Measurements from ENCODE around the gene GPR12.

GPR12 gene, protein sequence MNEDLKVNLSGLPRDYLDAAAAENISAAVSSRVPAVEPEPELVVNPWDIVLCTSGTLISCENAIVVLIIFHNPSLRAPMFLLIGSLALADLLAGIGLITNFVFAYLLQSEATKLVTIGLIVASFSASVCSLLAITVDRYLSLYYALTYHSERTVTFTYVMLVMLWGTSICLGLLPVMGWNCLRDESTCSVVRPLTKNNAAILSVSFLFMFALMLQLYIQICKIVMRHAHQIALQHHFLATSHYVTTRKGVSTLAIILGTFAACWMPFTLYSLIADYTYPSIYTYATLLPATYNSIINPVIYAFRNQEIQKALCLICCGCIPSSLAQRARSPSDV

DNA sequence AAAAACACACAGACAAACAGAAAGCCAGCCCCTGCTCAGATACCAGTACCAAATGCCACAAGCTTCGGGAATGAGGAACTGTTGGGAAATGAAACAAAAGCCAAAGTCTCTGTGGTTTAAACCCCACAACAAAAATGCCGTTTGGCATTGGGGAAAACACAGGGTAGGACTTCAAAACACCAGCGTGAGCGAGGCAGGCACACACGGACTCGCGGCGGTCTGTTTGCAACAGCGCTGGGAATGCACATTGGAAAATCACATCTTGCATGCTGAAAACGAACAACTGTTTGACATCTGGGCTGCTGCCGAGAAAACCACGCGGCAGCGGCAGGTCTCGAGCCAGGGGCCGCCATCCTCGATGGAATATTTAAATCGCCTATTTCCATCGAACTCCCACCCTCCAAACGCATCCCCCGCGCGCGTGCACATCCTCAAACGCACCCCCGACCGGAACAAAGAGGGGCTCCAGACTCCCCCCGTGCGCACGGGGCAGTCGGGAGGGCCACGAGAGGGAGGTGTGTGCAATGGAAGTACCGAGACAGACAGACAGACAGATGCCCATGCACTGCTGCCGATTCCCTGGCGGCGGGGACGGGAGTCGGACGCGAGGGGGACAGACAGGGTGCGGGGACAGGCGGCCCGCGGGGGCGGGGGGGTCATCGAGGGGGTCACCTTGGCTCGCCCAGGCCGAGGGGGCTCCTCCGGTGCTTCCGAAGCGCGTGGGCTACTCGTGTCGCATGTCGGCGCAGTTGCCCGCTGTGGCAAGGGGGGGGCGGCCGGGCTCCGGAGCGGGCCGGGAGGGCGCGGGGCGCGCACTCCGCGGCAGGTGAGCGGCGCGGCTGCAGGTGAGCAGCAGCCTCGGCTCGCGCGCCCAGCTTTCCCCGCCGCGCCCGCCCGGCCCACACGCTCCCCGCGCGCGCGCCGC, at the start of gene GPR12:
Gene GPR12, minus strand, starts transcription at position 880 of the 925 bp plus-strand sequence. CDS start 959 bp downstream, outside the sequence.
- no peak for DNase-seq

DNA sequence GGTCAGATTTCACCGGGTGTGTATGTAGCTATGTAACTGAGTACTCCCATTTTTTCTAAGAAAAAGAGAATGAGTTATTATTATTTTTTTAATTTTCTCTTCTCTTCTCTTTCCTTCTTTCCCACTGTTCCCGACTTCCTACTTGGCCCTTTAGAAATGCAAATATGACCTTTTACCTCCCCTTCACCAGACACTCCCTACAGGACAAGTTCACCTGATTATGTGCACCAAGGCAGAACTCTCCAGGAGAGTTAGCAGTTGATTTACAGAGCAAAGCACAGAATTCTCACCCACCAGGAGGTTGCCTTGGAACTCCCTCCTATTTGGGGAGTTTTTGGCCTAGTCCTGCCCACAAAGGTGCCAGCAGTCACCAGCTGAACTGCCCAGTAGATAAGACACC, 49.5 kb upstream of the GPR12 start:
- DNase-seq, result no peak

DNA sequence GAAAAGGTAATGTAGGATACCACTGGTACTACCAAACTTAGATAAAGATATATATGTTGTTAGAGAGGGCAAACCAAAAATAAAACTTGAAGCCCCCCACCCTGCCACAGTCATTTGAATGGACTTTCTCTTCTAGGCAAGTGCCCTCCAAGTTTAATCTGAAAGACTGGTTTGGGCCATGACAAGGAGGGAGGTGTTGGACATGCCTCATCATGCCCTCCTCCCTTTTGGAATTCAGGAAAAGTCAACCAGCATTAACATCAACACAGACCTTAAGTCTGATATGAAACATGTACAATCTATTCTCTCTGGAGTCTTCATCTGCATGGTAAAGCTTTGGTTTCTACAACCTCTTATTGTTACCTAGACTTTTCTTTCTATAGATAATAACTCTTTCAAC, 46.3 kb upstream of the GPR12 start:
- no peak for DNase-seq

DNA sequence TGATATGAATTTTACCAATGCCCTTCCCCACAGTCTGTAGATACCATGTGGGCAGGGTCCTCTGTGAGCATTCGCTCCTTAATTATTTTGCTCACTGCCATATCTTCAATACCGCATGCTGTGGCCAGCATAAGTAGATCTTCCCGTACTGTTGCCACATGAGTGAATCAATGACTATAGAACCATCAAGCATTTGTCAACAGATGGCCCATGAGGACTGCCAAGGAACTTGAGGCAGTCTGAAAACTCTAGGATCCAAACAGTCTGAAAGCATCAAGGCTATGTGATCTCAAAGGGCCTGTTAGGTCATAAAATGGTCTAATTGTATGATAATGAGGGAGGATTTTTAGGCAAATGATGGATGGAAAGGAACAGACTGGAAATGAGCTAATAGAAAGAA, 27.4 kb upstream of the GPR12 start:
- DNase-seq, result no peak

DNA sequence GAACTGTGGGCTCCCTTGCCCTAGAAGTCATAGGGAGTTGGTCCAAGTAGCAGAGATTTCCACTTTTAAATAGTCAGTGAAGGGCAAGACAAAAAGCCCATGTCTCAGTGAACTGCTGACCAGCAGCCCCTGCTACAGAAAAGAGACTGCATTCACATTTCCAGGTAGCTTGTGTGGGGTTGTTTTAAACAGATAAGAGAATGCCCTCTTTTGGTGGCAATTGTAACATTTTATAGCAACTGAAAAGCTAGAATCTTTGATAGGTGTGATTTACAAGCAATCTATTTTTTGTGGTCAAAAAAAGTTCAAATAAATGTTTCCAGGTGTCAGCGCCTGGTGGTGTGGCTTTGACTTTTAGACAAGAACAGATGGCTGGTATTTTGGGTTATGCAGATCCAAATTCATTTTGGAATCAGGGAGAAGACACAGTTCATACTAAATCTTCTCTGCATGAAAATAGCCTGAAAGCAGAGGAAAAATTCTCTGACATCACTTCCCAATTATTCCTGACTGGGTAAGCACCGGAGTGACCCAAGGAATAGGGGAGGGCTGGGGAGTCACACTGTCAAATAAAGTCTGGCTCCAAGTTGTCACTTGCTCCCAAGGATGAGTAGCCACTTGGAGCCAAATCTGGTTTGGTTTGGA, 26.2 kb upstream of the GPR12 start:
- DNase-seq, result no peak

DNA sequence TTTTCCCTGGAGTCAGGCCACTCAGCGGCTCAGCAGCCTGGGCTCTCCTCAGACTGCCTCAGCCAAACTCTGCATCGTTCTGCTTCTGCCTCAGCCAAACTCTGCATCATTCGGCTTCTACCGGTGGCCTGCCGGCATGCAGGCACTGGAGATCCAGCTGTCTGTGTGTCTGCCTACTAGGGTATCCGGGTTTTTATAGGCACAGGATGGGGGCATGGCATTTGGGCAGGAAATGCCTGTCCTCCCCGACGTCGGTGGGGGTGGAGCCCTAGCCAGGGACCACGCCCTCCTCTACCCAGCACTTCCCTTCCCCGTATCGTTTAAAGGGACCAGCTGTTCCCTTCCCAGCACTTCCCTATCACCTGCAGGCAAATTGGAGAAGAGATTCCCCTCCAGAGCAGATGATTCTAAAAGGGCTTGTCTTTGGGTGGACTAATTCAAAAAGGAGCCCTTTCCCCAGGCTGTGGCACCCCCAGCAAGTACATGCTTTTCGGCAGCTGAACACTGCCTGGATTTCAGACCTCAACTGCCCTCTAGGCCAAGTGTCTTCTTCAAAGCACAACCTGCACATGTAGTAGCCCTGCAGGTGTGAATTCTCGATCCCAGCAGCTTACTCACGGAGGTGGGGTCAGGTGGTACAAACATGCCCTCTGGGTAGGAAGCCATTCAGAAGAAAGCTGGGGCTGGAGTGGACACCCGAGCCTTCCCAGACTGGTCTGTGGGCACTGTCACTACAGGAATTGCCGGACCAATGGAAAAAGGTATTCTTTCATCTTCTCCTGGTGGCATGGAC, 25.4 kb upstream of the GPR12 start:
- DNase-seq, result peak; percentile 37

DNA sequence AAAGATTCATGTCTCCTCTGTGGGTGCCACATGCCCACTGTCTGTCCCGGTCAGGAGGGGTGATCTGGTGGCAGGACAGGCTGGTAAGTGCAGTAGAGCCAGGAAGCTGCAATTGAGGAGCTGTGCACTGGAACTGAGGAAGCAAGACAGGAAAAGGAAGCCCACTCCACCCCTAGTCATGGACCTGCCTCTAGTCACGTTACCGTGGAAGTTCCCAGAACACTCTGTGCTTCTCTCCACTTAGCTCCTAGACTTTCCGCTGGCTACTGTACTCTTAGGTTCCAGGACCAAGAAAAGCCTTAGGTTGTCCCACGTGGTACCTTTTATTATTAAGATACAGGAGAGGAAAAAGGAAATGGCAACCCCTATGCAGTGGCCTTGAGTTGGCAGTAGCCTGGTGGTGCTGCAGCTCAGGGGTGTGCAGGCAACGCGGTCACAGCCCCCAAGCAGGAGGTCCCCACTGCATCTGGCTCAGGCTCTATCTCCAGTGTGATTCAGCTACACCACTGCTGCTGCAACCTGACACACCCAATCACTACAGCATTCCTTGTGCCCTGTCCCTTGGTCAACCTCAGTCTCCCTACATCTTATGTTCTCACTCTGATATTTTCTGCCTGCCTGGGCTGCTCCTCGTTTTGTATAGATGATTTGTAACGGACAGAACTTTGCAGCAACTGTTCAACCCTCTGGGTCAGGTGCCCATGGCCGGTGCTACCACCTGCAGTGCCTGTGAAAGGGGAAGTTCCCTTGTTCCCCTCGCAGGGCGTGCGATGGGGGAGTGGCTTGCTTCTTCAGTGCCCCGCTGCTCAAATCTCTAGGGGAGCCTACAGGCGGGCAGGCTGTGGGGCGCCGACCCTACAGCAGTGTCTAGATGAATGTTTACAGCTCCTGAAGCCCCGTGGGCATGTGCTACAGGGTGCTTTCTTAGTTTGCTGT, 24.4 kb upstream of the GPR12 start:
- DNase-seq, result peak; percentile 2

DNA sequence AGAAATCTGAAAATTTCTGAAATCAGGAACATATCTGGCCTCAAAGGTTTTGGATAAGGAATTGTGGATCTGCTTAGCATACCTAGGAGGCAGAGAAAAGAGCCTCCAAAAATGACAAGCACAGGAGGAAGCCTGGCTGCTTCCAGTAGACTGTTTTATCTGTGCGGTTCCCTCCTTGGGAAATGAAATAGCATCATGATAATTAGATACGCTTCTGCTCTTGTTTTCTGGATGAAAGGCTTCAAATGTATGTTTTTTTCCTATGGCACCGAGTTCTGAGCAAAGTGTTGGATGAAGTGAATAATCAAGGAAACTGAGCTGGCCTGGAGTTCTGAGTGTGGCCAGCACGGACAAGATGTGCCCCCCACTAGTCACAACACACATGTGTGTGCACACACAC, 19.8 kb upstream of the GPR12 start:
- no peak for DNase-seq

DNA sequence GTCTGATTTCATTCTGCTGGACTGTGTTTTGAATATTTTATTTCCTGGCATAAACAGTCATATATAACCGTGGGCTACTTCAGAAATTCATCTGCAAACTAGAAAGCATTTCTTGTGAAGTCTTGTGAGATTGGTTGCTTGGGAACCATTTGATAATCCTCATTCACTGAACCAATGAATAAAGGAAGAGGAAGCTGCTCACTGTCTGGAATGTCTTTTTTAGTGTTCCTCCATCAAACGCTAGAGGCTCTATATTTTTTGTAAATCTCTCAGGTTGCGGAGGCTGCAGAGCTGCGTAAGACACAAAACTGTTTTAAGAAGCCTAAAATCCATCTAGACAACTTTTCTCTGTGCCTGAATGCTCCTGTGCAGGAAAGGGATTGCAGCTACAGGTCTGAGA, 18.7 kb upstream of the GPR12 start:
- DNase-seq, result no peak

DNA sequence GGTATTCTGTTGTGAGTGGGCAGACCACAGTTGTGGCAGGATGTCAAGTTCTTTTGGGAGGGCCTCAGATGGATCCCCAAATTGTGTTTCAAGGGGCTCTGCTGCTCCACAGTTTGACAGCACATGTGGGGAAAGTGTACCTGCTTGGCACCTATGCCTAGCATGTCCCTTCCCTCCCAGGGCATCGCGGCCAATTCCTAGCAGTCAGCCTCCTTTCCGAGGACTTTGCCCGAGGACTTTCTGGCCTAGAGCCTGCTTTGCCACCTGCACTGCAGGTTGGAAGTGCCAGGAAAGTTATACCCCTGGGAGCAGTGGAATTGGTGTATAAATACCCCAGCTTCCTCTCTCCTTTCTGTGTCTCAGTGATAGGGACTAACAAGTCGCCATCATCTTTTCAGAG, 11.9 kb upstream of the GPR12 start:
- DNase-seq, result no peak

DNA sequence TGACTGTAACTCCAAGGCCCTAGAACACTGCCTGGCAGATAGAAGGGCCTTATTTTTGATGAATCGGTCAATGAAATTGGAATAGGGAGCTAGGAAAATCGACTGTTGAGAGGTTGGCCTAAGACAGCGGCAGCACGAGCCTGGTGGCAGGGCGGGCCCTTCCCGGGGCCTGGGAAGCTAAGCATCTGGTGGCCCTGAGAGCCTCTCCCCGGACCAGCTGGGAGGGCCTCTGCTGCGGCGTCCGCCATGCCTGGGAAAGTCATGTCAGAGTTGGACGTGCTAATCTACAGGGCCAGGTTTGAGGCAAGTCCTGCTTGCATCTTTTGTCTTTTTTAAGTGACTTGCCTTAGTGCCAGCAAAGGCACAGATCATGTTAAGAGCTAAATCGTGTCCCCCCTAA, 11.2 kb upstream of the GPR12 start:
- DNase-seq, result no peak

DNA sequence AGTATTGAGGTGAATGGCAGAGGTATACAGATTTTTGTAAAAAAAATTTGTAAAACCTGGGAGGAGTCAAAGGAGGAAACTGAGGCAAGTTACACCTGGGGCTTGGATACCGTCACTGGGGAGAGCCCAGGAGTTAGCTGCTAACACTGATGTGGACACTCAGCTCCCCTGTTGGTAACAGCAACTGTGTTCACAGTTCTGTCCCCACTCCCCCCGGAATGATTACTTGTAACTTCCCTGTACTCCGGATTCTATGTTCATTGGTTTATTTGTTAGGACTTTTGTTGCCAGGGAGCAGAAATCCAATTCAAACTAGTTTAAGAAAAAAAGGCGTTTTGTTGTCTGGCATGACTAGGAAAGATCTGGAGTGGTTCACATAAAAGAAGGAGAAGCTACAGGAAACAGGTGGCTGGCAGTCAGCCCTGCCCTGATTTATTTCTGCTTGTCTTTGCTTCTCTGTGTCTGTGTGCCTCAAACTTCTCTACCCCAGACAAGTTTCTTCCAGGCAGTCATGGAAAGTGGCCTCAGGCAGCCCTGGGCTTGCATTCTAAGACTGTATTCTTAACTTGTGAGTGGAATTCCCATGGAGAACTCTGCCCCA, 2.3 kb upstream of the GPR12 start:
- no peak for DNase-seq

DNA sequence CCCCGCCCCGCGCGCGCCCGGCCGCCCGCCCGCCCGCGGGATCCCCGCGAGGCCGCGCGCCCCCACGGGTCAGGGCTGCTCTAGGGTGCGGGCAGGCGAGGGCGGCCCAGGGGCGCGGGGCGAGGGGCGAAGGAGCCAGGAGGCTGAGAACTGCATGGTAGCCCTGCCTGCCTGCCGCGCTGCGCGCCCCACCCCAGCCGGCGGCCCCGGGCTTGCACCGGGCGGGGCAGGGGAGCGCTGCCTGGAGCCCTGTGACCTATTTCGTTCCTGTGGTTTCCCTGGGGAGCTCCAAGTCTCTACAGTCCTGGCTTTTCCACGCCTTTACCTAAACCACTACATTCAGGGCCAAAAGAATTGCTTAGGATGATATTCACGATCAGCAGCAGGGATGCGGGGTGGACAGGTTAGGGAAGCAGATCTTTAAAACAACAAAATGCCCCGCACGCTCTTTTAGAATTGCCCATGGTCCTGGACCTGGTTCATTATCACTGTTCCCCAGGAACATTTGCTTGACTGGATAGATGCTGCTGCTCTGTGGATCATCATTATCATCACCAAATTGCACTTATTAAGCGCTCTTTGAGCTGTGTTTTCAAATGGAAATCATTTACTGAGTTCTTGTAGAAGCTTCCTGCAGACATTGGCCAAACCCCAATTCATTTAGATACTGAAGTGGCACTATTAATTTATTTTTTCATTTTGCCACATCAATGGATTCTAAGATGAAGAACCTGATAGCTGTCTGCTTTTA, 421 bp upstream of the GPR12 start:
- DNase-seq, result no peak

DNA sequence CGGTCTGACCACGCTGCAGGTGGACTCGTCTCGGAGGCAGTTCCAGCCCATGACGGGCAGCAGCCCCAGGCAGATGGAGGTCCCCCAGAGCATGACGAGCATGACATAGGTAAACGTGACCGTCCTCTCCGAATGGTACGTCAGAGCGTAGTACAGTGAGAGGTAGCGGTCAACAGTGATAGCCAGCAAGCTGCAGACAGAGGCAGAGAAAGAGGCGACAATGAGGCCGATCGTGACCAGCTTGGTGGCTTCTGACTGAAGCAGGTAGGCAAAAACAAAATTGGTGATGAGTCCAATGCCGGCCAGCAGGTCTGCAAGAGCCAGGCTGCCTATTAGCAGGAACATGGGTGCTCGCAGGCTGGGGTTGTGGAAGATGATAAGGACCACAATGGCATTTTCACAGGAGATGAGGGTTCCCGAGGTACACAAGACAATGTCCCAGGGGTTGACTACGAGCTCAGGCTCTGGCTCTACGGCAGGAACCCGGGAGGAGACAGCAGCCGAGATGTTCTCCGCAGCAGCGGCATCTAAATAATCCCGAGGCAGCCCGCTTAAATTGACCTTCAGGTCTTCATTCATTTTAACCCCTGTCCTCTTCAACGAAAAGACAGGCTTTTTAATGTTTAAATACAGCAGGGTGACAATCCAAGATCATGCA, 1.2 kb downstream of the GPR12 start:
- DNase-seq, result no peak

DNA sequence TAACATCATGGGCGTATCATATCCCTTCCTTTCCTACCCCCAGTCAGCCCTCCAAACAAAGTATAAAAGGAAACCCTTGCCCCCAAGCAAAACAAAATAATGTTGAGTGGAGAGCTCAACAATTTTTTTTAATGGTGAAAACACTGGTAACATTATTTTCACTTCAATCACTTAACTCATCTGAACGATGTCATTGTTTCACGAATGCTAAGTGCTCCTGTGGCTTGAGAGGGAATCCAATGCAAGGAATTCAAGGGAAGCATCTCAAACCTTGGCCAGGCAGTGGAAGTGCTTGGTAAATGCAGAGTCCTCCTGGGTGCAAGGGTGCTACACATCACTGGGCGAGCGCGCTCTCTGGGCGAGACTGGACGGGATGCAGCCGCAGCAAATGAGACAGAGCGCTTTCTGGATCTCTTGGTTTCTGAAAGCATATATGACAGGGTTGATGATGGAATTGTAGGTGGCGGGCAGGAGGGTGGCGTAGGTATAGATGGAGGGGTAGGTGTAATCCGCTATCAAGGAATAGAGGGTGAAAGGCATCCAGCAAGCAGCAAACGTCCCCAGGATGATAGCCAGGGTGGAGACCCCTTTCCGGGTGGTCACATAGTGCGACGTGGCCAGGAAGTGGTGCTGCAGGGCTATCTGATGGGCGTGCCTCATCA, 2.0 kb downstream of the GPR12 start:
- no peak for DNase-seq

DNA sequence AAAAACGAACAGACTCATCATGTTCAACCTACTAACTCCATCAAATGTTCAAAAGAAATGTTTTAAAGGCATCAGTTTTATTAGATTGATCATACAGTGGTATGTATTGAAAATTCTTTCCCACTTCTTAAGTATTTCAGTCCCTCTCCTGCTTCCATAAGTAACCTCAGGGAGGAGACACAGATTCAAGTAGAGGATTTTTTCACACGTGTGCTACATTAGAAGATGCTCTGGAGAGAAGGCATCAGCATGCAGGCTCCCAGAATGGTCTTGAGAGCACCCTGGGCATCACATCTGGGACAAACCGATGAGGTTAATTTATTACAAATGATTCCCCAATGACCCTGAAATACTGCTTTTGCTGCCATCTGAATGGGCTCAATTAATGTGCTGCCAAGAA, 3.6 kb downstream of the GPR12 start:
- no peak for DNase-seq

DNA sequence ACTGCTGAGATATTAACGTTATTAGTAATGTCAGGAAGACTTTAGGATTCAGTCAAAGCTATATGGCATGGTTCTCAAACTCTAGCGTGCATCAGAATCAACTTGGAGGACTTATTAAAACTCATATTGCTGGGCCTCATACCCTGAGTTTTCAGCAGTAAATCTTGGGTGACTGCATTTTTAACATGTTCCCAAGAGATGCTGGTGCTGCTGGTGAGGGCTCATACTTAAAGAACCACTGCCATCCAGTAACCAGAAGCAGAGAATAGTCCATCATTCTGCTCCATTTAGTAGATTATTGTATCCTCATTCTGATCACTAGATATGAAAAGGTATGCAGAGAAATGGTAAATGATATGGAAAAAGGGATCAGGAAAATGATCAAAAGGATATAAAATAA, 7.9 kb downstream of the GPR12 start:
- DNase-seq, result no peak

DNA sequence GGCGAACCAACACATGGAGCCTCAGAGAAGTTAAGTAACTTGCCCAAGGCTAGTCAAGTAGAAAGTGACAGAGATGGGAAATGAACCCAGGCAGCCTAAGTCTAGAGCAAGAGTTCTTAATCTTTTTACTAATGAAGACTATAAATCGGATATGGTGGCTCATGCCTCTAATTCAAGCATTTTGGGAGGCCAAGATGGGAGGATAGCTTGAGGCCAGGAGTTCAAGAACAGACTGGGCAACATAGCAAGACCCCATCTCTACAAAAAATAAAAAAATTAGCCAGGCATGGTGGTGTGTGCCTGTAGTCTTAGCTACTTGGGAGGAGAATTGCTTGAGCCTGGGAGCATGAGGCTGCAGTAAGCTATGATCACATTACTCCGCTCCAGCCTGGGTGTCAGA, 10.7 kb downstream of the GPR12 start:
- DNase-seq, result no peak

DNA sequence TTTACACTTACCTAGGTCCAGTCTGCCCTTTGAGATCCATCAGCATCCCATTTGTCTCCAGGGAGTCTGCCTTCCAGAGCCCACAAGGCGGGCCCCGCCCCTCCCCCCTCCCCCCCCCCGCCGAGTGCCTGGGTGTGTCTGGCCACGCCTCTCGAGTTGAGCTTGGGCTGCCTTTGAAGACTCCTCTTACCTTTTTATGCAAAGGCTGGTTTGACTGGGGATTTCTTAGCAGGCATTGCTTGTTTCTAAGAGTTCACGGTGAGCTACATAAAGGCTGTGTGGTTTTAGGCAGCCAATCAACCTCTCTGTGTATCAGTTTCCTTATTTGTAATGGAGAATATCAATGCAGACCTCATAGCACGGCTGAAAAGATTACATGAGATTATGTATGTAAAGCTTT, 11.3 kb downstream of the GPR12 start:
- DNase-seq, result no peak
